GM21825 (cell line): Measurements from ENCODE around the gene PRDM8.
A peak's percentile ranks its signal among the peaks of the same experiment; 100 is the strongest.

Experiments
- ATAC-seq: cut with Tn5 transposase; IDR thresholded peaks from one replicate; pipeline ENCODE4 v1.9.1; 2021; ENCODE audit warnings: mild to moderate bottlenecking, moderate library complexity; ENCODE audit not compliant: unreplicated experiment

Gene PRDM8

DNA sequence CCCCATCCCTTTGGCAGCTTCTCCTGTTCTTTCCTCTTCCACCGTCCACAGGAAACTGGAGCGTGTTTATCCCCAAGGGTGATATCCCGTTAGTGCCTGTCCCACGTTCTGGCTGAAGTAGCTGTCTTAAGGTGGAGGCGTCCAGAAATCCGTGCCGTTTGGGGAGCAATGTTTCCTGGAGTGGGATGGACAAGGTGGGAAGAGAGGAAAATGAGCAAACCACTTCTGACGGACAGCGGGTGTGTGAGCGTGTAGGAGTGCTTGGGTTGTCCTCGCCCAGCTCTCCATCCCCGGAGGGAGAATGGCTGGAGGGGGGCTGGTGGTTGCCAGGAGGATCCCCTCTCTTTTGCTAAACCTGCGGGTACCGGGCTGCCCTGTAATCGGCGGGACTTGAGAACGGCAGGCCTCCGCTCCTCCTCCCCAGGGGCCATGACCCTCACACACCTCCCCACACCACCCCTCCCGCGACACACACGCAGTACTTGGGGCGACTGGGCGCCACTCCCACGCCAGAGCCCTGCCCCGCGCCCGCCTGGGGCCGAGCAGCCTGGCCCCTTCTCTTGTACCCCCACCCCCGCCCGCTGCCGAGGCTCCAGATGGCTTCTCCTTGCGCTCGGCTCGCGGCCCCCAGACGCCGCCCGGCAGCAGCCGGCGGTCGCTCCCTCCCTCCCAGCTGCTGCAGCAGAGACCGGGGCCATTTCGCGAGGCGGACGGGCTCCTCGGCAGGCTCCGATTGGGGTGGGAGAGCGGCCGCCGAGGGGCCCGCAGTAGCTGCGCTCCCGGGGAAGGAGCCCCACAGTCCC, 13.9 kb upstream of the PRDM8 start:
- peak; percentile 13 for ATAC-seq

DNA sequence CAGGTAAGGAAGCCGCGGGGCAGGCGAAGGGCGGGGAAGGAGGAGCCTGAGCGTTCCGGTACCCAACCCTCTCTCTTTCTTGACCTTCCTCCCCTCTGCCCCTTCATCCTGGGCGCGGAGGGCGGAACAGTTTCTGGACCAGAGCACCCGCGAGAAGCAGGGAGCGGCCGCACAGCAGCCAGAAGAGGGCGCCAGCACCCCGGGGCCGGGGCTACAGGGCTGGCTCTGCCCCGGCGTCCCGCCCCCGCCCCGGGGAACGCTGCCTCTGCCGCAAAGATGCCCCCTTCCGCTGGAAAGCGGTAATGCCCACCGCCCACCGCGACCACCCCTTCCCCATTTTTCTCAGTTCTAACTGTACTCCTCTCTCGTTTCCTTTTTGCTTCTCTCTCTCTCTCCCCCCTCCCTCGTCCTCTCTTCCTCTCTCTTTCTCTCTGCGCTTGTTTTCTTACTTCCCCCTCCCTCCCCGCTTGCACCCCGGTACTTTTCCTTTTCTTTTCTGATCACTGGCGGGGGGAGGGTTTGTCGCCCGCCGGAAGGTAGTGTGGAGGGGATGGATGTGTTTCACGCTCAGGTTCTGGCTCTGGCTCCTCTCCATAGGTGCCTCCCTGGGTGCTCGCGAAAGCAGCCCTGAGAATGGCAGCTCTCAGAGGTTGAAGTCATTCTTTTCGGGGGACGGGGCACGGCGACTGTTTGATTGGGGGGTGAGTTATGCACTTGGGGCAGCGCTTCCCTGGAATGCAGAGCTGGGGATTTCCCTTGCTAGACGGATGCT, 13.1 kb upstream of the PRDM8 start:
- peak; percentile 92 for ATAC-seq

DNA sequence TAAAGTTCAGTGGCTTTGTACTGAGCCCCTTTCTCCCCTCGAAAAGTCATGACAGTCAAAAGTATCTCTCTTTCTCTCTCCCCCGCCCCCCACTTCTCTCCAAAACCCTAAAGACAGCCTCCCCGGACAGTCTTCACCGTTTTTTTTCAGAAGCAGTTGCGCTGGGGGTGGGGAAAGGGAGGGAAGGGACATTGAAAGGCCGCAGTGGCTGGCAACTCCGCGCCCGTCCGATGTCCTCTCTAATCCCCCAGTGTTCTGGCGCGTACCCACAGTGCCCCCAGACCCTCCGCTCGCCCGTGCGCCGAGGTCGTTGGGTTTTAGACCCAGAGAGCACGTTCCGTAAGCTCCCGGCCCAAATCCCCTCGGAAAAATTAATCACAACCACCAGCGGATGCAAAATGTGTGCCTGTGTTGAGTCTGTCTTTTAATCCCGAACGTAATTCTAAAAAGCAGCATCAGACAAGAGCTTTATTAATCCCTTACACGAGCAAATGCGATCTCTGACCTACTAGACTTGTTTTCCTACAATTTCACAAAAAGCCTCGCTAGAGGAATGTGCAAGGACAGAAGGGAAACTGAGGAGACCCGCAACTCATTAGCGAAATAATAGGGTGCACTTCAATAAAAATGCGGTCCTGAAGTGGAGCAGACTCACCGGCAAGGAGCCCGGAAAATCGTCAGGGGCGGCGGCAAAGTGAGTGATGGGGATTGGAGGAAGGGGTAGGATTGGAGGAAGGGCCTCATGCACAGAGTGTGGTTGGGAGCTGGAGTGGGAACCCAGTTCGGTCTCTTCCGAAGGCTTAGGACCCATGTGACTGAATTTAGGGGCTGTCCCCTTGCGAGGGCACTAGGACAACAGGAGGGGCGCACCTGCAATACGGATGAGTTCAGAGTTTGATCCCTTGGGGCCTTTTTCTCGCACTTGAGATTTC, 12.2 kb upstream of the PRDM8 start:
- no peak for ATAC-seq

DNA sequence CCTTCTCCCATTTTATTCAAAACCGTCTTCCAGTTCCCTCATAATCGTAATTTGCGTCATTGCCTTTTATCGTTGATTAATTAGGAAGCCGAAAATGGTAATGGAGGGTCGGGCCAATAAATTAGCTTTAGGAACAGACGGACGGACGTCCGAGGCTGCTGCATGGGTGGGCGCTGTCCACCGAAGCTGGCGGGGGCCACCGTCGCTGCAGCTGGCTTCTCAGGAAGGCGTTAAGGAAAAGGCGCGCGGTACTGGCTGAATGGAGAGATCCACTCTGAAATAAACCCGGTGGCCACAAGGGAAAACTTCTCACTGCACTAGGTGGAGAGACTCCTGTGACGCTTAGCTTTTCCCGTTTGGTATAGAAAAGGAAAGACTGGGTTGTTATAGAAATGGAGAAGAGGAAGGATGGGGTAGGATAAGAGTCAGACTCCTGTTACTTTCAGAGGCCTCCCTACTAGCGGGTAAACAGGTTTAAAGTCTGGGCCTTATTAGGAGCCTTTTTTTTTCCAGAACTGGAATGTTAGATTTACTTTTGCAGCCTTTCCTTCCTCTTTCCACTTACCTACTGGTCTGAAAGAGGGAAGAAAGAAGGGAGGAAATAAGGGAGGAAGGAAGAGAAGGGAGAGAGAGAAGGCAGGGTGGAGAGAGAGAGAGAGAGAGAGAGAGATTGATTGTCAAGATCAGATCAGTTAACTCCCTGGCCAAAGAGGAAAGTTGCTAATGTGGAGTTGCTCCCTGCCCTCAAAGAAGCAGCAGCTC, 11.3 kb upstream of the PRDM8 start:
- no peak for ATAC-seq

DNA sequence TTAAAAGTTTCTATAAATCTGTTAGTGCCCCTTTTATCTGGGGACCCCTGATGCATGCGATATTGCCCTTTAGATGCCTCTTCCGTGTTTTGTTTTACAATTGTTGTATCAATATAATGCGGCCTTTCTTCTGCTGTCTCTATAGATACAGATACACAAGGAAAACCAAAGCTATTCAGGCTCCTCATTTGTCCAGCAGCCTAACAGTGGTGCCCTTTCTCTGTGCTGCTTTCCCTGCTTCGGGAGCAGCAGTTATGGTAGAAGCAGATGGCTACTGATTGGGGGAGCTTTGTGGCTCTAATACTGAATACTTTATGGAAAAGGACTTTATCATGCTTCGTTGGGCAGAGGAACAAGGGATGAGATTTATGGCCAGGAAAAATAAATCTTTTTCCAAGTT, 10.6 kb upstream of the PRDM8 start:
- no peak for ATAC-seq

DNA sequence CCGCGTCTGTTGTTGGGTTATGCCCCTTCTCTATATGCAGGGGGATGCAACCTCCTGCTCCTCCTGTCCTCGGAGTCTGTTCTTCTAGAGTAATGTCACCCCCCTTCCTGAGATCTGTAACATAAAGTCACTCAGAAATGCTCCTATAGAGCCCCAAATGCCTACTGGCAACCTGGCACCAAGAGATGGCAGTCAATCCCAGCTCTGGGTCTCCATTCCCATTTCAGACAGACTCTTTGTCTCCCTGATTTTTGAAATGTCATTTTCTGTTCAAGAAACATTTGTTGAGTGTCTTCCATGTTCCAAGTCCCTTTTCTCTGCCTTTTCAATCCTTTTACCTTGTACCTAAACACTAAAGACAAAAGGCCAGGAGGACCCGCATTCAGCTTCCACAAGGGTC, 9.6 kb upstream of the PRDM8 start:
- ATAC-seq: no peak

DNA sequence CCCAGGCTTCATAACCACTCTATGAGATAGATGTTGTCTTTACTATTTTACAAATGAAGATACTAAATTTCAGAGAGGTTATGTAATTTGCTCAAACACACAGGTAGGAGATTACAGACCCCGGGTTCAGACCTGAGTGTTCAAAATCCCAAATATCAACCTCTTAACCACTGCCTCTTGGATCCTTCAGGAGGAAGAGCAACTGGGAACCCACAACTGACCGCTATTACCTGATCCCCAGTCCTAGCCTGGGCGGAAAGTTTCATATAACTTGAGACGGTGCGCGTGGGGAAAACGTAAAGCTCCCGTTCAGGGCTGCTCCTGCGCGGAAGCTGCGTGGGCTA, 8.9 kb upstream of the PRDM8 start:
- ATAC-seq: no peak

DNA sequence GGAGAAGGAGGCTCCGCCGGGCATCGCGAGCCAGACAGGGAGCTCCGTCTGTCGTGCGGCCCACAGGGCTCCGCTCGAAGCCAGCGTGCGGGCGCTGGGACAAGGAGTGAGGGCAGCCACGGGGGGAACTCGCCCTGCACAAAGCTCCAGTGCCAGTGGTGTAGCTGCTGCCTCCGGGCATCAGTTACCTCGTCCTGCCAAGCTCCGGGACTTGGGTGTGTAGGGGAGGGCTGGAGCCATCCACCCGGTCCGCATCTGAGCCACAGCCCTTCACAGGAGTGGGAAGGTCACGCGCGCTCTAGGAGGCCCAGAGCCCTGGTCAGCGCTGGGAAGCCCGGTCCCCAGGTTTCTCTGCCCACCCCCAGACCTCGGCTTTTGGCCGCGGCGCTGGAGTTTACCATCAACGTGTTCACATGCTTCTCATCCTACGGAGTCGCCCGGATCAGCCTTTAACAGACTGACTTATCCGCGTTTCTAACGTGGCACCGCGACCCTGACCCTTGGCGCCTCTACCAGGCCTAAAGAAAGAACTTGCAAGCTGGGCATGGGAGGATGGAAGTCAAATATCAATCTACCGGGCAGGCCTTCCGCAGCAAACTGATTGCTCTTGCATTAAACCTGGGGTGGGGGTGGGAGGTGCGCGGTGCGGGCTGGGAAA, 8.4 kb upstream of the PRDM8 start:
- ATAC-seq: no peak

DNA sequence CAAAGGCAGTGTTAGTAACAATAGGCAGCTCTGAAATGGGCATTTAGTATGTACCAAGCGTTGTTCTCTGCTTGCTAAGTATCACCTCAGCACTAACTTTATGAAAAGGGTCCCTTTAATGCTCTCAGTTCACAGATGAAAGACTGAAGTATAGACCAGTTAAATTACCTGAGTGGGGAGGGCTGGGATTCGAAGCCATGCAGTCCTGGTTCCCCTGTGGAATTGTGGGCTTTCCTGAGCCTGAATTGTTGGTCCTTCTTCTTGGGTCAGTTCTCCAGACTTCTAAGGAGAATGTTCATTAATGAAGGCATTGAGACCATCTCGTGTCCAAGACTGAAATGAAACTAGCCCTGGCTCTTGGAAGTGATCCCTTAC, 7.7 kb upstream of the PRDM8 start:
- ATAC-seq: no peak

DNA sequence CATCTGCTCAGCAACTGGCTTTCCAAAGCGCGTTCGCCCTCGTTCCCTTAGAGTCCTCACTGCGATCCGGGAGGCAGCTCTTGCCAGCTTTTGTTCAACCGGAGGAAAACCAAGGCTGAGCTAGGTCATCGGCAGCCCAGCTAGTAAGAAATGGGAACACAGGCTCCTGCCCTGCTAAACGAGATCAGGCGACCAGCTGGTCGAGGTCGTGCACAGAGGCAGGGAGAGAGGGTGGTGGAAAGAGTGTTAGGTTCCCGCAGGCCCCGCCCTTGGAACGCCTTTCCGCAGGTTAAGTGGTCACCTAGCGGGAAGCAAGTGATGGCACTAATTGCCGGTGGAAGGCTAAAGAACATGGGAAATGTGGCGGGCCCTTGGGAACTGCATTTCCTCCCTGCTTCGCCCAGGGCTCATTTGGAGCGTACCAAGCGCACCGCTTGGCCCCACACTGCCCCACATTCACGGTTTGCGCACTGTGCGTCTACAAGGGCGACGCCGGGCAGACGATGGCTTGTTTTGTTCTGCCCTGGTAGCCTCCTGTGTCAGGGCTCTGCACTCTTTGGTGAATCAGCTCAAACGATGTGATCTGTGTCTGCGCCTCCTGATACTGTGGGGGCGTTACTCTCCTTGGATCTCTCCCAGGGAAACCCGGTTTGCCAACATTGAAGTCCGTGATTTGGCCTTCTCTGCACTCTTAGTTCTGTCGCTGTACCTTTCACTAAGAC, 7.2 kb upstream of the PRDM8 start:
- no peak for ATAC-seq

DNA sequence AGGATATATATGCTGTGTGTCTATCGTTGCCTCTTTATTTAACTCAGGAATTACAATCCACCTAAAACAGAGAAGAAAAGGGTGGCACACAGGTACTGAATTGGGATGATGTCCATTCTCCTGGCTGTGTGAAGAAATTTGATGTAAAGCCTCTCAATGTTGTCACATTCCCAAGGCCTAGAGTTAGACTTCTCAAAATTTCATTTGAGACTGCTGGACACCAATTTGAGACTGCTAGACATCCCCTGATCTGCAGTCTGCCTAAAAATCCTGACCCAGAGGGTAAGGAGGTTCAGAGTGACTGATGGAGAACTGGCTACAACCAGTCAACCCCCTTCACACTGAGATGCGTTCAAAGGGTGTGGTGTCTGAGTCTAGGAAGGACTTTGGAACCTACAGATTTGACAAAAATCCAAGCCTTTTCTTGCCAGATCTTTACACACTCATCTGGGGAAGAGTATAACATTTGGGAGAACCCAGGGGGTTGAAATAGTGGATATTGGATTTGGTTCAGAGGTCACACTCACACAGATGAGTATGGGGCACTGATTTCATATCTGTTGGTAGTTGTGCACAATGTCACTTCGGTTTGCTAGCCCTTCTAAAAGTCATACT, 4.9 kb upstream of the PRDM8 start:
- ATAC-seq: no peak

DNA sequence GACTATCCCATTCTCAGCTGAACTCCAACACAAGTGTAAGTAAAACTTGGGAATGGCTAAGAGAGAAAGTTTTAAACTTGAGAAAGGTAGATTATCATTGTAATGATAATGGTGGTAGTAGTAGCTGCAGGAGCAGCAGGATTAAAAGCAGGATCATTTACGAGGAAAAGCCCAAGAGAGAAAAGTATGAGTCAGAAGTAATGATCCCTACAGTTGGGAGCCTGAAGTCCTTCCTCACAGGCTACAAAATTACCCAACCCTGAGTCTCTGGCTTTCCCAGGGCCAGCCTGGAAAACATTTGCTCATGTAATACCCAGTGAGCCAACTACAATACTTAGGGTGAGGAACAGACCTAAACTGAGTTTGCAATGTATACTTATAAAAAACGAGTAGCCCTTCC, 4.4 kb upstream of the PRDM8 start:
- no peak for ATAC-seq

DNA sequence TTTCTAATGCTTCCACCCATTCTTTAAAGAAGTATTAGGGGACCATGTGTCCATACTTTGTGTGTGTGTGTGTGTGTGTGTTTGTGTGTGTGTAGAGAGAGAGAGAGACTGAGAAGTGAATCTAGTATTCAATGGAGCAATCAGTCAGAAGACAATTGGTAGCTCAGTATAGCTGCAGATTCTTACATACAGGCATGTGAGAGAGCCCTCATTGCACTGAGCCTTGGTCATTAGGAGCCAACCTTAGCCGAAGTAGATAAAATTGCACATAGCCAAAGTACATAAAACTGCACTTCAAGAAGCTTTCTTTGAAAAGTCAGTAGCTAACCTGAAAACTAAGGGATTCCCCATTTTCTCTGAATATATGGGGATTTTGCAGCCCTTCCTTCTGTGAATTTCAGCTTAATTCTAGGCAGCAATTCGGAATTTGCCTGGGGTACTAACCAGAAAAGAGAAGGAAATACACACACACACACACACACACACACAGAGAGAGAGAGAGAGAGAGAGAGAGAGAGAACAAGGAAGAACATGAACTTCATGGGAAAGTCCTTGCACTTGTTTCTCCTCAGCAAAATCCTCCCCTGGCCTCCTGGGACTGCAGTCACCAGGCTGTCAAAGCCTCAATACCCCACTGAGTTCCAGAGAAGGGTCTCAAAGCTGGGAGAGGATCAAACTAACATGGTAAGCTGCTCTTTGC, 1.7 kb upstream of the PRDM8 start:
- no peak for ATAC-seq

DNA sequence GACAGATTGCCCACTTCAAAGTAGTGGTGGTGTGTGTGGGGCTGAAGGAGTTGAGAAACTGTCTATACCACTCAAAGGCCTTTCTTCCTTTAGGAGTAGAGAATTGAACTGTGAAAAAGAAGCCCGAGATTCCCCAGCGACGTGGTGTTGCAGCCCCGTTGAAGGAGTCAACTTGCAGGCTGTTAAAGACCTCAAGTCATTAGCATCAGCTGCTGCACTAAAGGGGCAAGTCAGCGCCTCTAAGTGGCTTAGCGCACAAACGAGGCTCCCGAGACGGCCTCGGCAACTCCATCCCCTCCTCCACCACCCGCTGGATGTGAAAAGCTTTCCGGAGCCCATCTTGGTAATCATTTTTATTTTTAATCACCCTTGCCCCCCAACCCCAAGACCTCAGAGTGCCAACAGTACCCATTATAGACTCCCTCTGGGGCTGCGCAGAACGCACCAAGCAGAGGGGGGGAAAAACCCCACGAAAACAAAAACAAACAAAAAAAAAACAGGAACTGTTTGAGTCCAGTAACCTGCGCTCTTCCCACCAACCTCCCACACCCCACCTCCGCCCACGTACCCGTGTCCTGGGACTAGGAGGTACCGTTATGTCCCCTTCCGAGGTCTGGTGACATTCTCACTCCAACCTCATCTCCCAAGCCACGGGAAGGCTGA, 913 bp upstream of the PRDM8 start:
- ATAC-seq: no peak

DNA sequence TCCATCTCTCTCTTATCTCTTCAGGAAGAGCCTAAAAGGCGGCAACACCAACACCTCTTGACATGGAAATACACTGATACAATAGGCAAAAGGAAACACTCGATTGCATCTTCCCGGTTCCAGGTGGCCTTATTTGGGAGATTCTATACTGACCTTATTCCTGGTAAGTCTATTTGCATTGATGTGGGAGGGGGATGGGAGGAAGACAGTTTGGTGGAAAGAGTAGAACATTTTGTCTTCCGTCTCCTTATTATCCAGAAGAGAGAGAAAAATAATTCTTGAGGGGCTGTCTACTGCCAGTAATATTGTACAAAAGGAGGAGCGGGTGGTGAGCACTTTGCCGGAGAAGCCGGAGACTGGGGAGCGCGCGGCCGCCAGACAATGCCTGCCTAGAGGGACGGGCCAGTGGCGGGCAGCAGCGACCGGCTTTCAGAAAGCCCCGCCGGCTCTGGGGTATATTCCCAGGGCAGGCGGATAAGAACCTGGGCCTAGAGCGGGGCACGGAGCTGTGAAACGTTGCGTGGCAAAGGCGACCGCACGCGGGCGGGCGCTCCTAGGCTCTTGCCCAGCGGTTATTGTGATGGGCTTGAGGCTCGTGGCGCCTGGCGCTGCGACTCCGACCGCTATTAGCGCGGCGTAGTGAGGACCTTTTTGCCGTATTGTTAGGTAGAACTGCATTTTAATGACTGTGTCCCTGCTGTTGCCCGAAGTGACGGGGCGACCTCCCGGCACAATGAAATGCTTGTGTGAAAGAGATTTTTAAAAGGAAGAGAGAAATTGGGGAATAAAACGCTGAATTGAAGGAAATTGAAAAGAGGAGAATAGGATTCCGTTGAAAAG, 518 bp downstream of the PRDM8 start:
- no peak for ATAC-seq

DNA sequence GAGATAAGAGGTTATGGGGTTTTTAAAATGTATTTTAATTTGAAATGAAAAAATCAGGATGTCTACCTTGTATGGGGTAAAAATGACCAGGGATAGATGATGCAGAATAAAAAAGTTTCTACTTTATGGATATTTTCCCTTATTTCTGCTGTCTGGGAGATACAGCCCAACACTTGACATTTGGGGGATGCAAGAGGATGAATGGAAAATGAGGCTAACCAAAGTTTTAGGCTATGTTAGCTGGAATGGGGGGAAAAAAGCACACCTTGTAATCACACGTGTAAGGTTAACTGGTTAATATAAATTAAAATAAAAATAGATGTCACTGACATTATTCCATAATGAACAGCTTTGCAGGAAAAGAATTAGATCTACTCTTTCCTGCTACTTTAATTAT, 1.1 kb downstream of the PRDM8 start:
- ATAC-seq: no peak

DNA sequence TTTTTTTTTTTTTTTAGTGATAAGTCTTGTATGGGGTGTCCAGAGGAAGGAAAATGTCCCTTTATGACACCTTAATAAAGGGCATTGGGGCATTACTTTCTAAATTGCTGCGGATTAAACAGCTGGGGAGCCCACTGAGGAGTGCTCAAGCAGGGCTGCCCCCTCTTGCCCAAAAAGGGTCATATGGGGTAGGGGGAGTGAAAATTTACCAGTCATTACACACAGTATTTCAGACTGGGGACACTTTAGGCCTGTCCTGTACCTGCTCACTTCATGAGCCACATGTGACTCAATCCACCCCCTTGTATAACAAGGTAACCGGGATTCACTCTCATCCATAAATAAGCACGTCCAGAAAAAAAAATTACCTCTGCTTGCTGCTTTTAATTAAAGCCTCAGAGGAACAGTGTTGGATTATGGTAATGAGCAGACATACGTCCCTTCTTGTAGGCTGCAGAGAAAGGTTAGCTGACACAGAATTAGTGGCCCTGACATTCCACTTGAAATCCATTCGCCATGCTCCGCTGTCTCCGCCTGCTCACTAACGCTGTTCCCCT, 1.8 kb downstream of the PRDM8 start:
- ATAC-seq: no peak
